Astrocyte (in vitro differentiated cells and primary cell): ENCODE data around the gene KLF2.

Source experiments
- EZH2 ChIP-seq: IDR thresholded peaks from 2 replicates; pipeline ENCODE4 v1.6.1; 2012; ENCODE audit warnings: mild to moderate bottlenecking, low read length, inconsistent platforms; ENCODE audit not compliant: insufficient read depth
- TF ChIP-seq, protein P1 (sequence below): IDR thresholded peaks from 2 replicates; pipeline ENCODE4 v1.5.1; 2011; ENCODE audit warnings: low read depth, mild to moderate bottlenecking, inconsistent platforms, low read length, moderate library complexity; ENCODE audit not compliant: insufficient read depth

DNA sequence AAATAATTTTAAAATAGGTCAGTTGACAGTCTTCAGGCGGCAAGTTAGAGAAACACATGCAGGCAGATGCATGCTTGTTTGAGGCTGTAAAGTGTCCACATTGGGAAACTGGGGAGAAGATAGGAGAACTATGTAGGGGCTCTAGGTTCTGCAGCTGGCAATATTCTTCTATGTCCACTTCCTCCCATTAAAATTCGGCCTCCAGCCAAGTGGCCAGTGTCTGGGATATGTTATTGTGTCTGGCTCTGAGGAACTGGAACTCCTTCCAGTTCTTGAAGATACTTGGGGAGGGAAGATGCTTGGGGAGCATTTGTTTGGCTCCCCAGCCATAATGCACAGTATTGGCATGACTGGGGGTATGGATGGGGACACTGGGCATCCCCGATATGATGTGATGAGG, 20.9 kb upstream of the KLF2 start:
- TF ChIP-seq, protein P1, sequence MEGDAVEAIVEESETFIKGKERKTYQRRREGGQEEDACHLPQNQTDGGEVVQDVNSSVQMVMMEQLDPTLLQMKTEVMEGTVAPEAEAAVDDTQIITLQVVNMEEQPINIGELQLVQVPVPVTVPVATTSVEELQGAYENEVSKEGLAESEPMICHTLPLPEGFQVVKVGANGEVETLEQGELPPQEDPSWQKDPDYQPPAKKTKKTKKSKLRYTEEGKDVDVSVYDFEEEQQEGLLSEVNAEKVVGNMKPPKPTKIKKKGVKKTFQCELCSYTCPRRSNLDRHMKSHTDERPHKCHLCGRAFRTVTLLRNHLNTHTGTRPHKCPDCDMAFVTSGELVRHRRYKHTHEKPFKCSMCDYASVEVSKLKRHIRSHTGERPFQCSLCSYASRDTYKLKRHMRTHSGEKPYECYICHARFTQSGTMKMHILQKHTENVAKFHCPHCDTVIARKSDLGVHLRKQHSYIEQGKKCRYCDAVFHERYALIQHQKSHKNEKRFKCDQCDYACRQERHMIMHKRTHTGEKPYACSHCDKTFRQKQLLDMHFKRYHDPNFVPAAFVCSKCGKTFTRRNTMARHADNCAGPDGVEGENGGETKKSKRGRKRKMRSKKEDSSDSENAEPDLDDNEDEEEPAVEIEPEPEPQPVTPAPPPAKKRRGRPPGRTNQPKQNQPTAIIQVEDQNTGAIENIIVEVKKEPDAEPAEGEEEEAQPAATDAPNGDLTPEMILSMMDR, result no peak
- TF ChIP-seq EZH2, result no peak
